ENCODE measurements around the gene NUBPL.
"Not testable (repeated sequence)": the region's sequence is repeated elsewhere in the genome, so short reads cannot be mapped to it uniquely, and the experiment has no call there.

The NUBPL gene

DNA sequence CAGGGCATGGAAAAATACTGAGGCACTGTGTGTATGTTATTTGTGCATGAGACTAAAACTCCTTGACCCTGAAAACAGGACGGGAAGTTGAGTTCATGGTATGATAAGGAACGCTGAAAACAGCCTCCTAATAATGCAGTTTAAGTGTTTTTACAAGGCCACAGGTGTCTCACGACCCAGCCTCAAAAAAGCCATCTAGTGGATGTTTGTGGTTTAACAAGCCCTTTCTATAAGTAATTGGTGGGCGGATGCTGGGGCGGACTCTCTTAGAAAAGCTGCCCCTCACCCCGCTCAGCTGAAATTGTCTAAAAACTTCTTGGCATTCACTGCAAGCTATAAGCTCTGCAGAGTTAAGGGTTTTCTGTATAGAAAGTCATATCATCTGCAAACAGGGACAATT is 184.5 kb downstream of the NUBPL start:
- no peak for DNase-seq (ENCODE audit: low spot score)

- no peak for DNase-seq (ENCODE audit: low spot score)
These were observed 185.1 kb downstream of the NUBPL start for GRCh38 chr14:31746326-31746725.

GRCh38 chr14:31749275-31749674 is 188.1 kb downstream of the NUBPL start:
- DNase-seq (ENCODE audit: low spot score) = no peak

DNA sequence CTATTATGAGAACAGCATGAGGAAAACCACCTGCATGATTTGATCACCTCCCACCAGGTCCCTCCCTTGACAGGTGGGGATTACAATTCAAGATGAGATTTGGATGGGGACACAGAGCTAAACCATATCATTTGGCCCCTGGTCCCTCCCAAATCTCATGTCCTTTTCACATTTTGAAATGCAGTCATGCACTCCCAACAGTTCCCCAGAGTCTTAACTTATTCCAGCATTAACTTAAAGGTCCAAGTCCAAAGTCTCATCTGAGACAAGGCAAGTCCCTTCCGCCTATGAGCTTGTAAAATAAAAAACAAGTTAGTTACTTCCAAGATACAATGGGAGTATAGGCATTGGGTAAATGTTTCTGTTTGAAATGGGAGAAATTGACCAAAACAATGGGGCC is 189.8 kb downstream of the NUBPL start:
- DNase-seq (ENCODE audit: low spot score) = not testable (repeated sequence)

DNA sequence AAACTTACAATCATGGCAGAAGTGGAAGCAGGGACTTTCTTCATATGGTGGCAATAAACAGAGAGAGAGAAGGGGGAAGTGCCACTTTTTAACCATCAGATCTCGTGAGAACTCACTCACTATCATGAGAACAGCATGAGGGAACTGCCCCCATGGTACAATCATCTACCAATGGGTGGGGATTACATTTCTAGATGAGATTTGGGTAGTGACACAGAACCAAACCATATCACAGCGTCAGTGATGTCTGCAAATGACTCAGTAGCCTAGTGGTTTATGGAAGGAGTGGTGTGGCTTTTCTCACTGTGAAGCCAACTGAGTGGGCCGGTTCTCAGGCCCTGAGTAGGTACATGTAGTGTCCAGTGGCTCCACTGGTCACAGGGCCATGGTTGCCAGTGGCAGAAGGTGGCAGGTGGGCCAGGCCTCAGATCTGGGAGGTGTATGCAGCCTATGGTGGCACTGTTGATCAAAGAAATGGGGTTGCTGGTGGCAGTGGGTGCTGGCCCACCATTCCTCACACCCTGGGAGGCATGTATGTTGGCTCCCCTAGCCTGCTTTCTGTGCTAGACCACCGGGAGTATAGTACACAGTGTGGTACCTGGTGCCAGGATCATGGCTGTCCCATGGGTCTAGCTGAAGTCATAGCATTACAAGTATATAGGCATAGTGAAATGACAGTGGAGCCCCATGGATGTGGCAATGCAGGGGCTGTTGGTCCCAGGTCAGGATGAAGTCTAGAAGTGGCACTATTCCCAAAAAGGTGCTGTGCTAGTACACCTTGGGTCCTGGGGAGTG is 191.9 kb downstream of the NUBPL start:
- DNase-seq (ENCODE audit: low spot score) = no peak

- no peak for DNase-seq (ENCODE audit: low spot score)
These were observed 197.7 kb downstream of the NUBPL start for GRCh38 chr14:31758941-31759340.

DNA sequence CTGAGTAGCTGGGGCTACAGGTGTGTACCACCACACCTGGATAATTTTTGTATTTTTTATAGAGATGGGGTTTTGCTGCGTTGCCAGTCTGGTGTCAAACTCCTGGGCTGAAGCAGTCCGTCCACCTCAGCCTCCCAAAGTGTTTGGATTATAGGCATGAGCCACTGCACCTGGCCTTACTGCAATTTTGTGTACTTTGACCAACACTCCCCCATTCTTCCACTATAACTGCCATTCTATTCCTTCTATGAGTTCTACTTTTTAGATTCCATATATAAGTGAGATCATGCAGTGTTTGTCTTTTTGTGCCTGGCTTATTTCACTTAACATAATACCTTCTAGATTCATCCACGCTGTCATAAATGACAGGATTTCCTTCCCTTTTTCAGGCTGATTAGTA is 199.1 kb downstream of the NUBPL start:
- no peak for DNase-seq (ENCODE audit: low spot score)

GRCh38 chr14:31761325-31761724 is 200.1 kb downstream of the NUBPL start:
- DNase-seq (ENCODE audit: low spot score) = no peak

- no peak for DNase-seq (ENCODE audit: low spot score)
These were observed 201.8 kb downstream of the NUBPL start for GRCh38 chr14:31763041-31763440.

- no peak for DNase-seq (ENCODE audit: low spot score)
These were observed 205.2 kb downstream of the NUBPL start for GRCh38 chr14:31766315-31766892.

- DNase-seq (ENCODE audit: low spot score) = no peak
These were observed 207.2 kb downstream of the NUBPL start for GRCh38 chr14:31768355-31768754.

- DNase-seq (ENCODE audit: low spot score) = no peak
These were observed 209.1 kb downstream of the NUBPL start for GRCh38 chr14:31770271-31770670.

- DNase-seq (ENCODE audit: low spot score) = no peak
These were observed 213.4 kb downstream of the NUBPL start for GRCh38 chr14:31774567-31774966.

- no peak for DNase-seq (ENCODE audit: low spot score)
These were observed 216.1 kb downstream of the NUBPL start for GRCh38 chr14:31777312-31777711.

DNA sequence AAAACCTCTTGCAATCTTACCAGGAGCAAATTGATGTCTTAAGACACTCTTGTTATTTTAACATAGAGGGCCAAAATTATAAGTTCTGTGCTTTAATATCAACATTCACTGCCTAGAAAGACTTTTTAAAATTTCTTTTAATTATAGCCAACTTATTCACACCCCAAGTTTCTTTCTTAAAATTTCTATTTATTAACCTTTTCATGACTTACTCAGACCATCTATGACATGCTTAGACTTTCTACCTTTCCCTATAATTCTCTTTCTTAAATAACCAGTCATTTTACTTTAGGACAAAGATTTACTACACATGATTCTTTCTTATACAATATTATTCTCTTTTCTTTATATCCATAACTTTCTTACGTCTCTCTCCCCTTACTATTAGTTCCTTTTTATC is 220.4 kb downstream of the NUBPL start:
- DNase-seq (ENCODE audit: low spot score) = no peak

GRCh38 chr14:31785574-31785973 is 224.4 kb downstream of the NUBPL start:
- no peak for DNase-seq (ENCODE audit: low spot score)

- DNase-seq (ENCODE audit: low spot score) = no peak
These were observed 226.2 kb downstream of the NUBPL start for GRCh38 chr14:31787377-31787776.

- DNase-seq (ENCODE audit: low spot score) = no peak
These were observed 227.1 kb downstream of the NUBPL start for GRCh38 chr14:31788340-31788739.

DNA sequence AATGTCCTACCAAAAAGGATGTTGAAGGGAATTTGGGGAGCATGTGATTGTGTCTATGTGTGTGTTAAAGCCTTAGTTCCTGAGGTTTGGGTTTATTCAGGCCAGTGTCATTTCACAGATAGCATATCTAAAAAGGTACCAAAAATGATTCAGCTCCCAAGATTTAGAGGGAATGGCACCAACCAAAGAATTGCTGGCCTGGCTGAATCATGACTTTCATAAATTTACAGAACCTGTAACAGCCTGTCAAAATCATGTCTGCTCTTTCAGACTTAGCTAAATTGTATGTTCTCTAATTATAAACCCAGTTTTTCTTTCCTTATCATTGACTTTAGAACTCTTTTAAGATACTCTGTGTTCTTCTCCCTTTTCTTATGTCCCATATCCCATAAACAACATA is 231.5 kb downstream of the NUBPL start:
- no peak for DNase-seq (ENCODE audit: low spot score)

DNA sequence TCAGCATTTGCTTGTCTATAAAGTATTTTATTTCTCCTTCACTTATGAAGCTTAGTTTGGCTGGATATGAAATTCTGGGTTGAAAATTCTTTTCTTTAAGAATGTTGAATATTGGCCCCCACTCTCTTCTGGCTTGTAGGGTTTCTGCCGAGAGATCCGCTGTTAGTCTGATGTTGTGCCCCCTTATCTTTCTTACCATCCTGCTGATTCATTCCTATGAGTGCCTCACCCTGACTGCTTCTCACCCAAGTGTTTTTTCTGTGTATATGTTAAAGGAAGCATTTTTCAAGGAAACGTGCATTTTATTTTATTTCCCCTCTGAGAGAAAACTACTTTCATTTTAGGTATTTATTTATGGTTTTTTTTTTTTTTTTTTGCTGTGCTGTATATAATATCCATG is 236.7 kb downstream of the NUBPL start:
- not testable (repeated sequence) for DNase-seq (ENCODE audit: low spot score)

- DNase-seq (ENCODE audit: low spot score) = no peak
These were observed 241.6 kb downstream of the NUBPL start for GRCh38 chr14:31802838-31803237.

GRCh38 chr14:31806249-31806648 is 245.0 kb downstream of the NUBPL start:
- DNase-seq (ENCODE audit: low spot score) = no peak

GRCh38 chr14:31811693-31812628 is 250.8 kb downstream of the NUBPL start:
- not testable (repeated sequence) for DNase-seq (ENCODE audit: low spot score)
